GM12878 (cell line): ENCODE data around the gene ITM2C. TPM values are rescaled to one million over a fixed set of nuclear protein-coding genes. Genes with fewer than 3 reads are reported as not detected.
A peak's percentile ranks its signal among the peaks of the same experiment; 100 is the strongest.

Source experiments
- ATAC-seq: fragments of 200-7000 bp; cut with Tn5 transposase; 3 replicates; pipeline ENCODE4 v1.9.1; 2020; ENCODE audit warnings: mild to moderate bottlenecking, moderate library complexity
- BruUV-seq: library from RNA; stranded (reverse); fragments of 400-500 nt; replicated peaks from 2 replicates; lab custom pipeline; 2021; lab: Mats Ljungman, UMichigan
- CTCF ChIA-PET: fragments of 300-600 bp; sonication (Branson Sonifier 250); formaldehyde crosslinking; extraction: SDS; loops from one replicate; lab custom pipeline; 2021; ENCODE audit warnings: inconsistent platforms; lab: Yijun Ruan, JAX
- POLR2A ChIA-PET: fragments of 350-600 bp; formaldehyde crosslinking; extraction: SDS; loops from one replicate; lab custom pipeline; 2021; ENCODE audit warnings: inconsistent platforms; lab: Charles Lee
- RAD21 ChIA-PET: fragments of 300-600 bp; sonication (Branson Sonifier 250); formaldehyde crosslinking; loops from one replicate; lab custom pipeline; 2023; ENCODE audit warnings: antibody characterized with exemption; ENCODE audit not compliant: unreplicated experiment; lab: Charles Lee
- SMC1A ChIA-PET: fragments of 300-600 bp; sonication (Branson Sonifier 250); formaldehyde crosslinking; loops from one replicate; lab custom pipeline; 2023; ENCODE audit not compliant: unreplicated experiment, uncharacterized antibody; lab: Charles Lee
- DNase-seq: peaks from one replicate; pipeline ENCODE4 v3.0.0-alpha.2; 2011; ENCODE audit warnings: low read depth, low spot score
- FAIRE-seq: peaks from 3 replicates; lab custom pipeline; 2011; peaks lifted over from hg19 to GRCh38; lab: Jason Lieb, UNC
- H2AFZ ChIP-seq: 2 replicates; pipeline ENCODE4 v1.6.0; 2011; ENCODE audit warnings: low read depth, low read length, control low read depth; ENCODE audit not compliant: control insufficient read depth
- H3K27ac ChIP-seq: 2 replicates; pipeline ENCODE4 v1.5.1; 2011; ENCODE audit warnings: control low read depth; ENCODE audit not compliant: control insufficient read depth, insufficient read depth
- H3K27me3 ChIP-seq, 2 experiments: replicated peaks in 1 of 2; 2 replicates each; pipeline versions ENCODE4 v1.6.0 to v1.6.1; 2011; ENCODE audit warnings: low read length in 1 of 2; ENCODE audit not compliant: control insufficient read depth in 2 of 2, insufficient read depth in 2 of 2
- H3K36me3 ChIP-seq, 2 experiments: 2 replicates each; pipeline ENCODE4 v1.5.1; 2011; ENCODE audit warnings: low read length in 1 of 2; ENCODE audit not compliant: control insufficient read depth in 2 of 2, insufficient read depth in 2 of 2
- H3K4me1 ChIP-seq: 2 replicates; pipeline ENCODE4 v1.6.1; 2011; ENCODE audit warnings: mild to moderate bottlenecking, low read length, moderate library complexity, mixed read lengths; ENCODE audit not compliant: control insufficient read depth, insufficient read depth
- H3K4me2 ChIP-seq: 2 replicates; pipeline ENCODE4 v1.6.0; 2011; ENCODE audit warnings: control low read depth; ENCODE audit not compliant: control insufficient read depth, insufficient read depth
- H3K4me3 ChIP-seq: fragments of 200-600 bp; sonication (generic); 2 replicates; pipeline ENCODE4 v1.5.1; 2016
- H3K79me2 ChIP-seq: 2 replicates; pipeline ENCODE4 v1.6.0; 2011; ENCODE audit warnings: low read length; ENCODE audit not compliant: control insufficient read depth, insufficient read depth
- H3K9ac ChIP-seq: 2 replicates; pipeline ENCODE4 v1.8.0; 2011; ENCODE audit warnings: low read length, control low read depth, mixed read lengths; ENCODE audit not compliant: control insufficient read depth, insufficient read depth
- H3K9me3 ChIP-seq: replicated peaks from 3 replicates; pipeline ENCODE4 v1.5.1; 2011; ENCODE audit warnings: mild to moderate bottlenecking, low read length; ENCODE audit not compliant: control insufficient read depth, insufficient read depth
- H4K20me1 ChIP-seq: 2 replicates; pipeline ENCODE4 v1.6.0; 2011; ENCODE audit not compliant: control insufficient read depth, insufficient read depth
- CEBPB ChIP-seq, 2 experiments: fragments of 150-350 bp in 1 of 2; IDR thresholded peaks; 2 replicates each; pipeline ENCODE4 v1.6.1; 2012 to 2014; ENCODE audit warnings: low read depth in 2 of 2, low read length in 2 of 2, borderline replicate concordance in 1 of 2, inconsistent platforms in 1 of 2
- CEBPZ ChIP-seq: fragments of 150-350 bp; IDR thresholded peaks from 2 replicates; pipeline ENCODE4 v1.6.1; 2016; ENCODE audit warnings: low read depth, low read length
- ELK1 ChIP-seq: IDR thresholded peaks from 2 replicates; pipeline ENCODE4 v1.6.1; 2012; ENCODE audit warnings: low read depth, low read length, improper control_type of control experiment
- GABPA ChIP-seq: IDR thresholded peaks from 2 replicates; pipeline ENCODE4 v1.6.1; 2014; ENCODE audit warnings: antibody characterized with exemption, low read depth, mild to moderate bottlenecking, inconsistent platforms
- MXI1 ChIP-seq: fragments of 150-350 bp; IDR thresholded peaks from 2 replicates; pipeline ENCODE4 v1.6.1; 2011; ENCODE audit warnings: low read depth, mild to moderate bottlenecking, inconsistent platforms, low read length, improper control_type of control experiment
- RCOR1 ChIP-seq: conservative IDR thresholded peaks from 2 replicates; pipeline ENCODE4 v1.6.1; 2012; ENCODE audit warnings: low read depth, low read length, improper control_type of control experiment
- RUNX3 ChIP-seq: IDR thresholded peaks from 2 replicates; pipeline ENCODE4 v1.6.1; 2012; ENCODE audit warnings: low read length, inconsistent platforms
- STAT3 ChIP-seq: IDR thresholded peaks from 2 replicates; pipeline ENCODE4 v1.6.1; 2011; ENCODE audit warnings: low read depth, low read length, improper control_type of control experiment
- USF1 ChIP-seq: IDR thresholded peaks from 2 replicates; pipeline ENCODE4 v1.6.1; 2011; ENCODE audit warnings: borderline replicate concordance, low read depth, mild to moderate bottlenecking, moderate library complexity, mixed read lengths, low read length; ENCODE audit not compliant: insufficient read depth; ENCODE audit errors: extremely low read length
- WGBS: methylation state at CpG from one replicate; pipeline ENCODE4 v1.1.6; 2016; ENCODE audit warnings: low lambda C conversion rate; ENCODE audit not compliant: insufficient replicate concordance, insufficient coverage; ENCODE audit errors: missing lambda C conversion rate; 5-methylcytosine and 5-hydroxymethylcytosine counted together
- in situ Hi-C: fragments of 300-500 bp; cut with MboI; formaldehyde crosslinking; loops from 9 replicates; pipeline ENCODE4 v1.14.3; 2018; ENCODE audit warnings: mixed read lengths
- intact Hi-C: fragments of 100-400 bp; cut with micrococcal nuclease; formaldehyde crosslinking; loops from one replicate; pipeline ENCODE4 v1.14.2; 2022; ENCODE audit not compliant: unreplicated experiment
- polyA plus RNA-seq, 11 experiments: library from polyadenylated mRNA; depleted of rRNA in 4 of 11; unstranded in 6 of 11; stranded (reverse) in 5 of 11; fragments of >200 nt; fragmentation: Nextera tagmentation in 4 of 11; fragmentation: Illumina TruSeq in 1 of 11; extraction: Ambion mirVana in 4 of 11; extraction: Trizol in 1 of 11; gene quantifications; 1 replicate in 1 of 11; 2 replicates in 10 of 11; pipeline versions ENCODE4 v1.2.1 to v1.2.3, GENCODE V29; 2011 to 2016; ENCODE audit warnings: inconsistent platforms in 2 of 11, missing spikeins in 2 of 11, low read depth in 1 of 11
- total RNA-seq, 4 experiments: library from RNA; depleted of rRNA in 3 of 4; stranded (reverse); fragments of >200 nt in 3 of 4; fragmentation: Illumina TruSeq in 1 of 4; extraction: Trizol in 1 of 4; gene quantifications; 2 replicates each; pipeline versions ENCODE4 v1.2.1 to v1.2.3, GENCODE V29; 2013 to 2021

ITM2C gene
- total and polyA plus RNA-seq, 10 of the 15 experiments (the other 5 are each of a cell fraction or from before 2014, with no cell fraction given), result 5.4 to 195 (median 149) TPM

- TF ChIP-seq CEBPZ (no peak), RUNX3 (0 out of 2 replicates have a peak, but pooled peaks have one; percentile 13), GABPA (no peak)
- TF ChIP-seq, all 136 proteins: peak for 3
These were observed 51.5 kb downstream of the ITM2C start (continued) for GRCh38 chr2:230916218-230916617.

- Histone ChIP-seq H3K27me3 (no peaks in the 10 kb centered on the region), H3K4me2 (peak overlapping the region; percentile 93), H3K9ac (peak overlapping the region; percentile 69), H2AFZ (no peak overlapping the region), H3K9me3 (no peaks in the 10 kb centered on the region), H3K4me1 (peaks cover 33% of the 10 kb centered on the region), H3K27ac (peak overlapping the region; percentile 81), H4K20me1 (no peaks in the 10 kb centered on the region), H3K4me3 (peak overlapping the region; percentile 46)
- ATAC-seq, result no peak
- intact Hi-C loops (no loop called here), in situ Hi-C loops (no loop called here)
- no peak for DNase-seq
- ChIA-PET CTCF (interaction anchor here (1.3 to 16.2 kb wide), 5 partner anchors 15 to 95 kb away, joined by 3 to 315 read pairs (median 5); no protein-coding TSS in a partner anchor), RAD21 (interaction anchor here (1.3 to 1.8 kb wide), 2 partner anchors 28 to 70 kb away, joined by 4 read pairs; no protein-coding TSS in a partner anchor), SMC1A (interaction anchor here (1.5 to 16.5 kb wide), 4 partner anchors 32 to 67 kb away, joined by 4 to 248 read pairs (median 6); no protein-coding TSS in a partner anchor)
- 4% methylated on average over 2 of the region's 2 CpGs for WGBS
- no peak for FAIRE-seq
- BruUV-seq, result no TSS peak
- TF ChIP-seq MXI1, result no peak
- TF ChIP-seq STAT3, result no peak
- TF ChIP-seq USF1, result no peak
- no peak for TF ChIP-seq RCOR1
- no peak for TF ChIP-seq ELK1
- TF ChIP-seq CEBPB (IDR thresholded peaks at IDR 0.05; ENCODE audit: borderline replicate concordance in 1 of 2, low read depth in 2 of 2, low read length in 2 of 2), result no peak
- TF ChIP-seq, all 136 proteins: peak for 0
- Histone ChIP-seq H3K79me2 (peaks cover 97% of the 10 kb centered on the region), H3K36me3 (peaks cover 0 to 2% of the 10 kb centered on the region in 2 experiments; a peak in 3 of 4 replicates)
- POLR2A ChIA-PET, result no interaction called here
These were observed 54.5 kb downstream of the ITM2C start for GRCh38 chr2:230919240-230919639.
